ENCODE data around the gene IGFN1. TPM values are rescaled to one million over a fixed set of nuclear protein-coding genes. Genes with fewer than 3 reads are reported as not detected.

Gene IGFN1
- total and polyA plus RNA-seq, 4 donors, result 0.03 to 0.14 (median 0.08) TPM; not detected in 1

DNA sequence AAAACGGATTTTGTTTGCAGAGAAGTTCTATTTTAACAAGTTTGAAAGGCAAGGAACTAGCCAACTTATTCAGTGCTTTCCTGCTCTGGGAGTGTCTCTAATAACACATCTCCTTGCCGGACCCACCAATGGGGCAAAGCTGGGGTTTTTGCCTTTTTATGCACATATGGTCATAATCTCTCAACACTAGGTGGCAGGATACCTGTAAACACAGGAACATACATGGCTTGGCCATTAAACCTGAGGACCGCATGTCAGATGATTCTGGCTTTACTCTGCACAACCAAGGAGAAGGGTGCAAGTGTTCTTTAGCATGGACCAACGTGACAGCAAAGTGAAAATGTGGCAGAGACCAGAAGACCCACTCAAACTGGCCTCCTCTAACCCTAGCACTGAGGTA lies 41.2 kb upstream of the IGFN1 start:
- TF ChIP-seq, protein P1, sequence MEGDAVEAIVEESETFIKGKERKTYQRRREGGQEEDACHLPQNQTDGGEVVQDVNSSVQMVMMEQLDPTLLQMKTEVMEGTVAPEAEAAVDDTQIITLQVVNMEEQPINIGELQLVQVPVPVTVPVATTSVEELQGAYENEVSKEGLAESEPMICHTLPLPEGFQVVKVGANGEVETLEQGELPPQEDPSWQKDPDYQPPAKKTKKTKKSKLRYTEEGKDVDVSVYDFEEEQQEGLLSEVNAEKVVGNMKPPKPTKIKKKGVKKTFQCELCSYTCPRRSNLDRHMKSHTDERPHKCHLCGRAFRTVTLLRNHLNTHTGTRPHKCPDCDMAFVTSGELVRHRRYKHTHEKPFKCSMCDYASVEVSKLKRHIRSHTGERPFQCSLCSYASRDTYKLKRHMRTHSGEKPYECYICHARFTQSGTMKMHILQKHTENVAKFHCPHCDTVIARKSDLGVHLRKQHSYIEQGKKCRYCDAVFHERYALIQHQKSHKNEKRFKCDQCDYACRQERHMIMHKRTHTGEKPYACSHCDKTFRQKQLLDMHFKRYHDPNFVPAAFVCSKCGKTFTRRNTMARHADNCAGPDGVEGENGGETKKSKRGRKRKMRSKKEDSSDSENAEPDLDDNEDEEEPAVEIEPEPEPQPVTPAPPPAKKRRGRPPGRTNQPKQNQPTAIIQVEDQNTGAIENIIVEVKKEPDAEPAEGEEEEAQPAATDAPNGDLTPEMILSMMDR (IDR thresholded peaks at IDR 0.05; ENCODE audit: low read depth, low read length, missing input control), result peak; percentile 51
- TF ChIP-seq, protein P2, sequence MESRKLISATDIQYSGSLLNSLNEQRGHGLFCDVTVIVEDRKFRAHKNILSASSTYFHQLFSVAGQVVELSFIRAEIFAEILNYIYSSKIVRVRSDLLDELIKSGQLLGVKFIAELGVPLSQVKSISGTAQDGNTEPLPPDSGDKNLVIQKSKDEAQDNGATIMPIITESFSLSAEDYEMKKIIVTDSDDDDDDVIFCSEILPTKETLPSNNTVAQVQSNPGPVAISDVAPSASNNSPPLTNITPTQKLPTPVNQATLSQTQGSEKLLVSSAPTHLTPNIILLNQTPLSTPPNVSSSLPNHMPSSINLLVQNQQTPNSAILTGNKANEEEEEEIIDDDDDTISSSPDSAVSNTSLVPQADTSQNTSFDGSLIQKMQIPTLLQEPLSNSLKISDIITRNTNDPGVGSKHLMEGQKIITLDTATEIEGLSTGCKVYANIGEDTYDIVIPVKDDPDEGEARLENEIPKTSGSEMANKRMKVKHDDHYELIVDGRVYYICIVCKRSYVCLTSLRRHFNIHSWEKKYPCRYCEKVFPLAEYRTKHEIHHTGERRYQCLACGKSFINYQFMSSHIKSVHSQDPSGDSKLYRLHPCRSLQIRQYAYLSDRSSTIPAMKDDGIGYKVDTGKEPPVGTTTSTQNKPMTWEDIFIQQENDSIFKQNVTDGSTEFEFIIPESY (IDR thresholded peaks at IDR 0.05), result no peak
- TF ChIP-seq RAD21 (IDR thresholded peaks at IDR 0.05), result peak; percentile 78 to 86
- H3K27me3 ChIP-seq (ENCODE audit: control insufficient read depth in 4 of 4, insufficient read depth in 4 of 4, low read length in 3 of 4), result no peaks in the 10 kb centered on the region
- no peaks in the 10 kb centered on the region for H3K9me3 ChIP-seq (ENCODE audit: control insufficient read depth in 4 of 4, low read length in 3 of 4)
- H3K9ac ChIP-seq (ENCODE audit: low read depth in 1 of 2, low read length in 2 of 2), result no peak overlapping the region
- DNase-seq (ENCODE audit: low spot score), result no peak
- 70% methylated on average over 4 of the region's 4 CpGs for WGBS
- peaks cover 3 to 13% (median 9%) of the 10 kb centered on the region in 4 donors for H3K4me1 ChIP-seq (ENCODE audit: control insufficient read depth in 4 of 4, insufficient read depth in 4 of 4, low read length in 3 of 4)
- H3K4me3 ChIP-seq (ENCODE audit: low read depth in 1 of 3, low read length in 3 of 3), result no peak overlapping the region
- no peak overlapping the region for H3K27ac ChIP-seq (ENCODE audit: low read depth in 1 of 2, low read length in 2 of 2)
- H3K36me3 ChIP-seq (ENCODE audit: control insufficient read depth in 4 of 4, insufficient read depth in 3 of 4, low read depth in 1 of 4, low read length in 3 of 4), result peaks cover 0 to 40% (median 5%) of the 10 kb centered on the region in 4 donors

DNA sequence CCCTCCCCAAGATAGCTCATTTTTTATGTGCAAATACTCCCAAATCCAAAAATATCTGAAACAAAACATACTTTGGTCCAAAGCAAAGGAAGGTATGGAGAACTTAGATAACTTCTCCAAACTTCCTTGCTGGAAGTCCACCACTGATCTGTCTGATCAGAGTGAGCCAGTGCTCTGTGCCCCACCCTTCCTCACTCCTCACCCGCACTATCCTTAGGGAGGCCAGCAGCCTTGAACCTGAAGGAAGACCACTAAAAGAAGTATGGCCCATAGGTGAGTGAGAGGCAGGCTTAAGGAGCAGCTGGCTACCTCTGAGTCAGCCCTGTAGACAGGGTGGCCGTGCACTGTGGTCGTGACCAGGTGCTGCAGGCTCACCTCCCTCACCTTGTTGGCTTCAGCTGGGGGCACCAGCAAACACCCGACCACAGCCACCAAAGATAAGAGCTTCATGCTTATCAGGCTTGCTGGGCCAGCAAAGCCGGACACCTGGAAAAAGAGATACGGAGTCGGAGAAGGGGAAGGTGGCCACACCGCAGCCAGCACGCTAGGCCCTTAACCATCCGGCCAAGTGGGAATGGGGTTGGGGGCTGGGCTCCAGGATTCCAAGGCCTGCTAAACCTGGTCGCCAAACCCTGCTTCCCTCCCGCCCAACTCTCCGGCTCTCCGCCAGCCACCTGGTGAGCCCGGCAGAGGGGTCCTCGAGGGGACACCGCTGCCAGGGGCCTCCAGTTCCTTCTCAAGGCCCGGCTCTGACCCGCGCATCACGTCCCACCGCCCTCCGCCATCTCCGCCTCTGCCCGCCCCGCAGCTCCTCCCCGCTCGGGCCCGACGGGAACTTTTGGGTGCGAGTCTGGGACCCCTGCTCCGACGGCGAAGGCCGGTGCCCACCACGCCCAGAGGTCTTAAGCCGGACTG lies 36.9 kb upstream of the IGFN1 start:
- TF ChIP-seq HNF4G (IDR thresholded peaks at IDR 0.05) (no peak), YY1 (IDR thresholded peaks at IDR 0.05) (peak; percentile 12), EGR1 (IDR thresholded peaks at IDR 0.05; ENCODE audit: low read depth in 2 of 2) (no peak)
- DNase-seq (ENCODE audit: low spot score), result peak; percentile 71
- peak overlapping the region; percentile 70 to 88 (median 84) for H3K4me3 ChIP-seq (ENCODE audit: low read depth in 1 of 3, low read length in 3 of 3)
- H3K36me3 ChIP-seq (ENCODE audit: control insufficient read depth in 4 of 4, insufficient read depth in 3 of 4, low read depth in 1 of 4, low read length in 3 of 4), result peaks cover 0 to 10% (median 0%) of the 10 kb centered on the region in 4 donors
- no peaks in the 10 kb centered on the region for H3K9me3 ChIP-seq (ENCODE audit: control insufficient read depth in 4 of 4, low read length in 3 of 4)
- no peaks in the 10 kb centered on the region for H3K27me3 ChIP-seq (ENCODE audit: control insufficient read depth in 4 of 4, insufficient read depth in 4 of 4, low read length in 3 of 4)
- peak overlapping the region in 1 of 2 donors; percentile 66 for H3K27ac ChIP-seq (ENCODE audit: low read depth in 1 of 2, low read length in 2 of 2)
- H3K4me1 ChIP-seq (ENCODE audit: control insufficient read depth in 4 of 4, insufficient read depth in 4 of 4, low read length in 3 of 4), result peaks cover 5 to 16% (median 12%) of the 10 kb centered on the region in 4 donors
- peak overlapping the region; percentile 37 to 64 for H3K9ac ChIP-seq (ENCODE audit: low read depth in 1 of 2, low read length in 2 of 2)
- WGBS, result 3% methylated on average over 37 of the region's 37 CpGs

DNA sequence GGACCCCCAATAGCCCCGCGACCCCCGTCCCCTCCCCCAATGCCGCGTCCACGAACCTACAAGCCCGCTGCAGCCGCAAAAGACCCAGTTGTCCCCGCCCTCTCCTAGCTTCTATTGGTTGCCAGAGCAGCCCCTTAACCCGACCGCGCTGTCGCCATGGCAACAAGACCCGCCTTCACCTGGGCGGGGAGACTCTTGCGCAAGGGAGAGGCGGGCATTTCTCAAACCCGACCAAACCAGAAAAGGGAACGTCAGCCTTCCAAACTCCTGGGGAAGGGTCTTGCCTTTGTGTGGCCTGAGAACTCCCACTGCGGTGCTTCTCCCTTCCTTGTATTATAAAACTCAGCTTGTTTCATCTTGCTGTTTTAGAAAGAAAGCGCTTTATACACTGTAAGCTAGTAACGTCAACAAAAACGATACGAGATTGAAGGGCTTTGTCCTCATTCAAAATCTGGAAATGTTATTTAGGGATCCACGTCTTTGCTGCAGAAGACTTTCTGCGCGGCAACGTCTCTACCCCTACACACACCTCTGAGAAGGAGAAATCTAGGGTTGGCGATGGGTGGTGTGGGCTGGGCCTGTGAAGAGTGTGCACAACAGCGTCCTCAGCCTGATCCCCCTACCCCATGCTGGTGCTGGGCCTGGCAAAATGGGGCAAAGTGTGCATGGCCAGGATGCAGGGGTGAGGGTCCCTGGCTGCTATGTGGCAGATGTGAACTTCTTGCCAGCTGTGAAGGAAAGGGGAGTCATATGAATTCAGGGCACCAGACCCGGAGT lies 36.0 kb upstream of the IGFN1 start, which contains the start of gene TMEM9:
TMEM9 (minus strand) TSS at position 86 of the 777 bp plus-strand sequence. CDS start 551 bp downstream, outside the sequence.
- peak in 1 of 2 donors; percentile 10 for TF ChIP-seq HNF4A (conservative IDR thresholded peaks at IDR 0.05)
- TF ChIP-seq SP1 (IDR thresholded peaks at IDR 0.05), result peak; percentile 69
- no peak for TF ChIP-seq RAD21 (IDR thresholded peaks at IDR 0.05)
- peak; percentile 16 to 27 for TF ChIP-seq RXRA (IDR thresholded peaks at IDR 0.05)
- Histone ChIP-seq H3K27ac (ENCODE audit: low read depth in 1 of 2, low read length in 2 of 2) (peak within 1 kb of the TSS; percentile 37 to 66), H3K36me3 (ENCODE audit: control insufficient read depth in 4 of 4, insufficient read depth in 3 of 4, low read depth in 1 of 4, low read length in 3 of 4) (peaks cover 0 to 10% (median 0%) of the 10 kb centered on the region in 4 donors), H3K9ac (ENCODE audit: low read depth in 1 of 2, low read length in 2 of 2) (peak within 1 kb of the TSS; percentile 37 to 86), H3K4me3 (ENCODE audit: low read depth in 1 of 3, low read length in 3 of 3) (peak within 1 kb of the TSS; percentile 70 to 88 (median 84)), H3K27me3 (ENCODE audit: control insufficient read depth in 4 of 4, insufficient read depth in 4 of 4, low read length in 3 of 4) (no peaks in the 10 kb centered on the region), H3K4me1 (ENCODE audit: control insufficient read depth in 4 of 4, insufficient read depth in 4 of 4, low read length in 3 of 4) (peaks cover 5 to 16% (median 12%) of the 10 kb centered on the region in 4 donors), H3K9me3 (ENCODE audit: control insufficient read depth in 4 of 4, low read length in 3 of 4) (no peaks in the 10 kb centered on the region)
- 10% methylated on average over 31 of the region's 31 CpGs for WGBS
- peak; percentile 99 for DNase-seq (ENCODE audit: low spot score)
